IMR-90 (cell line): Measurements from ENCODE around the gene COL5A3. TPM values are rescaled to one million over a fixed set of nuclear protein-coding genes. Genes with fewer than 3 reads are reported as not detected.

Source experiments
- ATAC-seq: fragments of 200-7000 bp; cut with Tn5 transposase; 2 replicates; pipeline ENCODE4 v1.9.1; 2020; ENCODE audit warnings: low read depth, mild to moderate bottlenecking, moderate library complexity
- BruUV-seq: library from RNA; stranded (reverse); fragments of 400-500 nt; replicated peaks from 2 replicates; lab custom pipeline; 2021; lab: Mats Ljungman, UMichigan
- CTCF ChIA-PET: fragments of 300-600 bp; formaldehyde crosslinking; extraction: SDS; loops from one replicate; lab custom pipeline; 2021; ENCODE audit warnings: antibody characterized with exemption; lab: Yijun Ruan, JAX
- POLR2A ChIA-PET: fragments of 300-600 bp; sonication (Branson Sonifier 250); formaldehyde crosslinking; loops from one replicate; lab custom pipeline; 2022; ENCODE audit warnings: antibody characterized with exemption; ENCODE audit not compliant: unreplicated experiment; lab: Charles Lee
- DNase-seq: peaks from one replicate; pipeline ENCODE4 v3.0.0; 2013
- H2AFZ ChIP-seq: replicated peaks from 2 replicates; pipeline ENCODE3; 2013; ENCODE audit warnings: low read length, mild to moderate bottlenecking; ENCODE audit not compliant: poor library complexity
- H2AK5ac ChIP-seq: 2 replicates; pipeline ENCODE4 v1.6.1; 2013; ENCODE audit warnings: low read depth, low read length, inconsistent platforms
- H2AK9ac ChIP-seq: replicated peaks from 2 replicates; pipeline ENCODE3; 2013; ENCODE audit warnings: mild to moderate bottlenecking, low read depth, low read length, moderate library complexity; ENCODE audit not compliant: poor library complexity
- H2BK120ac ChIP-seq: 2 replicates; pipeline ENCODE4 v1.6.1; 2013; ENCODE audit warnings: low read depth, low read length, inconsistent platforms
- H2BK15ac ChIP-seq: 3 replicates; pipeline ENCODE4 v1.6.1; 2013; ENCODE audit warnings: low read depth, low read length, inconsistent platforms
- H2BK20ac ChIP-seq: 2 replicates; pipeline ENCODE4 v1.6.1; 2013; ENCODE audit warnings: low read depth, mild to moderate bottlenecking, inconsistent platforms, low read length, moderate library complexity
- H2BK5ac ChIP-seq: 2 replicates; pipeline ENCODE4 v1.6.1; 2013; ENCODE audit warnings: mild to moderate bottlenecking, low read depth, low read length, inconsistent platforms; ENCODE audit not compliant: poor library complexity, severe bottlenecking
- H3K14ac ChIP-seq: replicated peaks from 2 replicates; pipeline ENCODE4 v1.6.1; 2013; ENCODE audit warnings: low read depth, low read length, inconsistent platforms
- H3K18ac ChIP-seq: 2 replicates; pipeline ENCODE4 v1.6.1; 2013; ENCODE audit warnings: low read depth, low read length, control low read depth
- H3K23ac ChIP-seq: 2 replicates; pipeline ENCODE4 v1.6.1; 2013; ENCODE audit warnings: low read depth, low read length, inconsistent platforms
- H3K27ac ChIP-seq: 2 replicates; pipeline ENCODE4 v1.5.1; 2013; ENCODE audit warnings: mild to moderate bottlenecking, control low read depth, low read length; ENCODE audit not compliant: insufficient read depth
- H3K27me3 ChIP-seq: 2 replicates; pipeline ENCODE4 v1.6.1; 2013; ENCODE audit warnings: low read length; ENCODE audit not compliant: control insufficient read depth, insufficient read depth
- H3K36me3 ChIP-seq: 2 replicates; pipeline ENCODE4 v1.6.1; 2013; ENCODE audit warnings: low read length, mixed read lengths; ENCODE audit not compliant: control insufficient read depth, insufficient read depth
- H3K4ac ChIP-seq: 2 replicates; pipeline ENCODE4 v1.6.1; 2013; ENCODE audit warnings: low read depth, low read length, inconsistent platforms
- H3K4me1 ChIP-seq: 2 replicates; pipeline ENCODE4 v1.6.1; 2013; ENCODE audit warnings: low read length, mixed read lengths; ENCODE audit not compliant: control insufficient read depth, insufficient read depth
- H3K4me2 ChIP-seq: 2 replicates; pipeline ENCODE4 v1.6.1; 2013; ENCODE audit warnings: low read depth, mild to moderate bottlenecking, control low read depth, low read length, moderate library complexity
- H3K4me3 ChIP-seq: 2 replicates; pipeline ENCODE4 v1.5.1; 2013; ENCODE audit warnings: low read depth, mild to moderate bottlenecking, control low read depth, low read length, moderate library complexity; ENCODE audit not compliant: insufficient read depth
- H3K56ac ChIP-seq: 2 replicates; pipeline ENCODE4 v1.6.1; 2013; ENCODE audit warnings: low read length, inconsistent platforms; ENCODE audit not compliant: insufficient read depth; ENCODE audit errors: extremely low read depth
- H3K79me1 ChIP-seq, 2 experiments: 2 replicates each; pipeline ENCODE4 v1.6.1; 2013; ENCODE audit warnings: low read length in 2 of 2, inconsistent platforms in 1 of 2, low read depth in 1 of 2
- H3K9ac ChIP-seq: 2 replicates; pipeline ENCODE4 v1.6.1; 2013; ENCODE audit warnings: low read depth, low read length, control low read depth
- H3K9me1 ChIP-seq: 2 replicates; pipeline ENCODE4 v1.6.1; 2013; ENCODE audit warnings: low read length, inconsistent platforms; ENCODE audit not compliant: insufficient read depth
- H3K9me3 ChIP-seq: 2 replicates; pipeline ENCODE4 v1.6.1; 2013; ENCODE audit warnings: low read length; ENCODE audit not compliant: control insufficient read depth, insufficient read depth
- H4K20me1 ChIP-seq: 2 replicates; pipeline ENCODE4 v1.6.1; 2013; ENCODE audit warnings: low read length, inconsistent platforms; ENCODE audit not compliant: insufficient read depth
- H4K5ac ChIP-seq: 2 replicates; pipeline ENCODE4 v1.6.1; 2013; ENCODE audit warnings: mild to moderate bottlenecking, low read depth, low read length, control low read depth
- H4K8ac ChIP-seq, 2 experiments: 2 replicates each; pipeline ENCODE4 v1.6.1; 2013; ENCODE audit warnings: low read depth in 2 of 2, low read length in 2 of 2, control low read depth in 1 of 2, inconsistent platforms in 1 of 2
- H4K91ac ChIP-seq: 2 replicates; pipeline ENCODE4 v1.6.1; 2013; ENCODE audit warnings: low read depth, low read length, inconsistent platforms; ENCODE audit not compliant: insufficient read depth
- RCOR1 ChIP-seq: IDR thresholded peaks from 2 replicates; pipeline ENCODE4 v1.6.1; 2012; ENCODE audit warnings: mild to moderate bottlenecking, low read length, improper control_type of control experiment; ENCODE audit not compliant: insufficient replicate concordance
- WGBS, 2 experiments: methylation state at CpG; one replicate each; pipeline versions ENCODE4 v1.1.5 to v1.1.7; 2013; ENCODE audit warnings: missing lambda C conversion rate in 2 of 2; ENCODE audit not compliant: insufficient read length in 1 of 2; ENCODE audit errors: extremely low coverage in 2 of 2; 5-methylcytosine and 5-hydroxymethylcytosine counted together
- dilution Hi-C: fragments of 300-500 bp; cut with HindIII; formaldehyde crosslinking; loops from one replicate; pipeline ENCODE4 v1.14.3; 2018; ENCODE audit warnings: low sequenced_read_pairs; ENCODE audit not compliant: unreplicated experiment
- in situ Hi-C: fragments of 300-500 bp; cut with MboI; formaldehyde crosslinking; loops from 3 replicates; pipeline ENCODE4 v1.14.3; 2019; ENCODE audit warnings: low sequenced_read_pairs, inconsistent platforms, mixed read lengths
- intact Hi-C: fragments of 100-400 bp; cut with micrococcal nuclease; formaldehyde crosslinking; loops from 2 replicates; pipeline ENCODE4 v1.10.0; 2022
- polyA plus RNA-seq, 3 experiments: library from polyadenylated mRNA; depleted of rRNA; stranded (reverse); fragments of >200 nt; gene quantifications; 2 replicates each; pipeline ENCODE4 v1.2.3, GENCODE V29; 2012; ENCODE audit warnings: low replicate concordance in 1 of 3
- total RNA-seq: library from RNA; depleted of rRNA; stranded (reverse); fragments of >200 nt; gene quantifications from 2 replicates; pipeline ENCODE4 v1.2.3, GENCODE V29; 2012

The COL5A3 gene
- total and polyA plus RNA-seq, 2 of the 4 experiments (the other 2 are of a cell fraction): 0.54 to 1.5 TPM

GRCh38 chr19:9968820-9969687 lies 41.2 kb downstream of the COL5A3 start:
- H3K9me1 ChIP-seq: no peaks in the 10 kb centered on the region
- no peak overlapping the region for H4K5ac ChIP-seq
- in situ Hi-C loops: no loop called here
- no peaks in the 10 kb centered on the region; the same call in 1 of the 2 replicates for H3K36me3 ChIP-seq
- no peak overlapping the region for H4K91ac ChIP-seq
- H3K27me3 ChIP-seq: no peaks in the 10 kb centered on the region; the same call in 1 of the 2 replicates
- no peak overlapping the region for H4K8ac ChIP-seq
- no peak for TF ChIP-seq RCOR1
- ATAC-seq: no peak
- H3K9ac ChIP-seq: no peak overlapping the region
- H3K79me1 ChIP-seq: no peaks in the 10 kb centered on the region
- dilution Hi-C loops: no loop called here
- no peaks in the 10 kb centered on the region for H4K20me1 ChIP-seq
- no TSS peak for BruUV-seq
- no peak overlapping the region for H2BK15ac ChIP-seq
- H3K9me3 ChIP-seq: no peaks in the 10 kb centered on the region
- 0 out of 2 replicates have a peak overlapping the region, but pooled peaks have one; percentile 5 for H2BK120ac ChIP-seq
- H3K14ac ChIP-seq: no peak overlapping the region
- WGBS, 2 experiments: 74% methylated on average over 3 of the region's 8 CpGs; no CpG with 5 or more reads in 1 of the 2 experiments
- no peak overlapping the region for H2BK5ac ChIP-seq
- no peak overlapping the region for H2AFZ ChIP-seq
- no peak overlapping the region for H3K23ac ChIP-seq
- CTCF ChIA-PET: no interaction called here
- H3K4me1 ChIP-seq: peaks cover 2% of the 10 kb centered on the region; the same call in 1 of the 2 replicates
- H2AK5ac ChIP-seq: no peak overlapping the region
- POLR2A ChIA-PET: no interaction called here
- H3K27ac ChIP-seq: no peak overlapping the region
- DNase-seq: no peak
- no peak overlapping the region for H3K4me2 ChIP-seq
- no peak overlapping the region for H3K18ac ChIP-seq
- intact Hi-C loops: no loop called here
- H3K4me3 ChIP-seq: no peak overlapping the region
- H2BK20ac ChIP-seq: no peak overlapping the region
- no peak overlapping the region for H2AK9ac ChIP-seq
- no peak overlapping the region for H3K56ac ChIP-seq
- H3K4ac ChIP-seq: no peak overlapping the region
